ENCODE measurements around the gene POLR2A. TPM values are rescaled to one million over a fixed set of nuclear protein-coding genes. Genes with fewer than 3 reads are reported as not detected.
A peak's percentile ranks its signal among the peaks of the same experiment; 100 is the strongest.

The POLR2A gene
- total and polyA plus RNA-seq, 2 of the 13 experiments (the other 11 are each of a cell fraction or from before 2014, with no cell fraction given): 17.8 to 18.3 TPM

DNA sequence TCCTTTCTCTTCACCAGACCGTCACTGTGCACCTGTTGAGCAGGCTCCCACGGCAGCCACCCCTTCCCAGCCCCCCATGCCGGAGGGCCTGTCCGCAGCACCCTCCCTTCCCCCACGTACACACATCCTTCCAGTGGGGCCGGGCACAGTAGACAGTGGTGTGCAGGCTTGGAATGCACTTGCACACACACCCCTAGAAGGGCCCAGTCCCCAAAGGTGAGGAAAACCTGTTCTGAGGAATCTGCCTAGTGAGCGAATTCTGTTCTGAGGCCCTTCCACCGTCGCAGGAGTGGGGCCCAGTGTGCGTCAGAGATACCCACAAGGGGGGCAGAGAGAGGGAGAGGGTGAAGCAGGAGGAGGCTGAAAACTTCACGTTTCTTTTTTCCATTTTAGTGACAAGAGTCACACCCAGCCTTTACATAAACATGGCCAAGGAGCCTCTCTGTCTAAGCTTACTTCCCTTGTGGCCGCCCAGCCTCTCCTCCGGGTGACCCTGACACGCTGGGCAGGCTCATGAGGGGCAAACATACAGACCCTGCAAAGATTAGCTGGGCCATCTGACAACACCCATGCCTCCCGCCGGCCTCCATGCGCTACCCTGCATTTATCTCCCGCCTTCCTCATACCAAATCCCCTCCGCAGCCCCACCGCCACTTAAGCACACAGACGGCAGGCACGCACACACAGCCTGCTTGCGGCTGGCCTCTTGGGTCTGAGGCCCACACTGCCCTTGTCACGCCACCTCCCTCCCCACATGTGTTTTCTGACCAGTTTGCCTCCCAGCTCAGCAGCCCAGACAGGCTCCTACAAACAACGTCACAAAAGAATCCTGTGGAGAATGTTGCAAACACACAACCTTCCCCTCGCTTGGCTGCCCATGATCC lies 6.5 kb upstream of the POLR2A start:
- FAIRE-seq: no peak
- WGBS (ENCODE audit: low lambda C conversion rate): 27% methylated on average over 18 of the region's 26 CpGs
- Histone ChIP-seq H4K20me1 (ENCODE audit: insufficient read depth, low read length) (peaks cover 30% of the 10 kb centered on the region), H3K27ac (ENCODE audit: extremely low read length, insufficient read depth, low read length) (peak overlapping the region; percentile 75), H3K36me3 (replicated peaks in 1 of 2; ENCODE audit: control insufficient read depth in 1 of 2, insufficient read depth in 2 of 2, low read length in 2 of 2) (no peaks in the 10 kb centered on the region), H3K79me2 (ENCODE audit: insufficient read depth, low read length) (peaks cover 48% of the 10 kb centered on the region), H3K9ac (ENCODE audit: insufficient read depth, low read depth, low read length) (peak overlapping the region; percentile 86), H3K27me3 (ENCODE audit: control insufficient read depth in 1 of 2, insufficient read depth in 2 of 2, low read length in 2 of 2) (no peaks in the 10 kb centered on the region; a peak in 1 of 5 replicates), H3K4me2 (ENCODE audit: low read depth, low read length) (peak overlapping the region; percentile 85), H3K9me3 (ENCODE audit: low read length) (no peaks in the 10 kb centered on the region), H2AFZ (ENCODE audit: low read length) (no peak overlapping the region), H3K4me1 (ENCODE audit: insufficient read depth, low read length) (peaks cover 78% of the 10 kb centered on the region), H3K4me3 (replicated peaks in 1 of 3; ENCODE audit: insufficient read depth in 1 of 3, low read depth in 2 of 3, low read length in 3 of 3) (peak overlapping the region; percentile 72 to 86 (median 79))
- in situ Hi-C loops (cut with HindIII; ENCODE audit: extremely low pct_ligation_motif_present, low pct_unique_long_range_greater_than_20kb): loop anchor here (5.0 kb wide), 1 partner anchor 40 kb away; the partner anchor contains the start of genes FGF11 and TMEM102
- CTCF ChIA-PET (ENCODE audit: low intra/inter-chr PET ratio, low total read pairs): no interaction called here
- intact Hi-C loops (cut with micrococcal nuclease; ENCODE audit: unreplicated experiment): no loop called here
- peak; percentile 31 for DNase-seq (ENCODE audit: low spot score)
- POLR2A ChIA-PET: interaction anchor here (0.7 to 5.3 kb wide), 6 partner anchors 8 to 79 kb away, joined by 3 to 30 read pairs (median 15); partner anchors contain the start of genes CHRNB1, POLR2A and TMEM256
- ATAC-seq: peak; percentile 26
- no TSS peak for BruUV-seq (replicated peaks)
- TF ChIP-seq, protein P1, sequence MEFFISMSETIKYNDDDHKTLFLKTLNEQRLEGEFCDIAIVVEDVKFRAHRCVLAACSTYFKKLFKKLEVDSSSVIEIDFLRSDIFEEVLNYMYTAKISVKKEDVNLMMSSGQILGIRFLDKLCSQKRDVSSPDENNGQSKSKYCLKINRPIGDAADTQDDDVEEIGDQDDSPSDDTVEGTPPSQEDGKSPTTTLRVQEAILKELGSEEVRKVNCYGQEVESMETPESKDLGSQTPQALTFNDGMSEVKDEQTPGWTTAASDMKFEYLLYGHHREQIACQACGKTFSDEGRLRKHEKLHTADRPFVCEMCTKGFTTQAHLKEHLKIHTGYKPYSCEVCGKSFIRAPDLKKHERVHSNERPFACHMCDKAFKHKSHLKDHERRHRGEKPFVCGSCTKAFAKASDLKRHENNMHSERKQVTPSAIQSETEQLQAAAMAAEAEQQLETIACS (CRISPR knock-in tag; IDR thresholded peaks at IDR 0.05): no peak
- TF ChIP-seq, protein P2, sequence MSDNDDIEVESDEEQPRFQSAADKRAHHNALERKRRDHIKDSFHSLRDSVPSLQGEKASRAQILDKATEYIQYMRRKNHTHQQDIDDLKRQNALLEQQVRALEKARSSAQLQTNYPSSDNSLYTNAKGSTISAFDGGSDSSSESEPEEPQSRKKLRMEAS (IDR thresholded peaks at IDR 0.05): peak; percentile 49; the same call in 1 of the 2 replicates
- TF ChIP-seq ZBTB38 (CRISPR knock-in tag; IDR thresholded peaks at IDR 0.05) (peak; percentile 41; the same call in 1 of the 2 replicates), MTA1 (CRISPR knock-in tag; IDR thresholded peaks at IDR 0.05; ENCODE audit: borderline replicate concordance) (peak; percentile 64; the same call in 1 of the 2 replicates), ELF1 (CRISPR knock-in tag; IDR thresholded peaks at IDR 0.05) (no peak), ZNF609 (CRISPR knock-in tag; IDR thresholded peaks at IDR 0.05; ENCODE audit: borderline replicate concordance) (0 out of 2 replicates have a peak, but pooled peaks have one; percentile 25), ZBTB33 (CRISPR knock-in tag; IDR thresholded peaks at IDR 0.05) (peak; percentile 33; the same call in 1 of the 2 replicates), GATAD2A (CRISPR knock-in tag; IDR thresholded peaks at IDR 0.05) (peak; percentile 42; the same call in 1 of the 2 replicates), RXRB (CRISPR knock-in tag; IDR thresholded peaks at IDR 0.05; ENCODE audit: borderline replicate concordance) (0 out of 2 replicates have a peak, but pooled peaks have one; percentile 10), TEF (CRISPR knock-in tag; IDR thresholded peaks at IDR 0.05) (no peak), SMAD1 (CRISPR knock-in tag; IDR thresholded peaks at IDR 0.05; ENCODE audit: borderline replicate concordance, low read depth) (peak; percentile 4; the same call in 1 of the 2 replicates), ZNF230 (CRISPR knock-in tag; IDR thresholded peaks at IDR 0.05) (peak; percentile 40; the same call in 1 of the 2 replicates), POLR2AphosphoS5 (IDR thresholded peaks at IDR 0.05; ENCODE audit: low read depth, low read length) (0 out of 2 replicates have a peak, but pooled peaks have one; percentile 25)

Measured in HepG2 (cell line).